DND-41 (cell line): ENCODE data around the gene STAMBPL1.
"Not testable (repeated sequence)": the region's sequence is repeated elsewhere in the genome, so short reads cannot be mapped to it uniquely, and the experiment has no call there.

Experiments used
- CTCF ChIP-seq: IDR thresholded peaks from 2 replicates; pipeline ENCODE4 v1.5.1; 2012; ENCODE audit warnings: borderline replicate concordance, low read length, moderate library complexity, mild to moderate bottlenecking; ENCODE audit not compliant: poor library complexity, severe bottlenecking; ENCODE audit errors: extremely low read depth
- EZH2 ChIP-seq: IDR thresholded peaks from 3 replicates; pipeline ENCODE4 v1.6.1; 2012; ENCODE audit warnings: borderline replicate concordance, low read depth, mild to moderate bottlenecking, moderate library complexity, low read length, inconsistent platforms; ENCODE audit not compliant: severe bottlenecking

GRCh38 chr10:88837632-88838031, 42.4 kb upstream of the STAMBPL1 start:
- TF ChIP-seq CTCF, EZH2: not testable (repeated sequence)
